CD4-positive, alpha-beta T cell treated with Interleukin-21 for 1 hour (primary cell): ENCODE results near the gene KMT2C.
"Not testable (repeated sequence)": the region's sequence is repeated elsewhere in the genome, so short reads cannot be mapped to it uniquely, and the experiment has no call there.

ENCODE experiments used
- DNase-seq: peaks from one replicate; pipeline ENCODE4 v3.0.0-alpha.2; 2020

The KMT2C gene

GRCh38 chr7:152353281-152353680 lies 82.5 kb downstream of the KMT2C start:
- not testable (repeated sequence) for DNase-seq

GRCh38 chr7:152351747-152352146 lies 84.1 kb downstream of the KMT2C start:
- not testable (repeated sequence) for DNase-seq

- DNase-seq: no peak
Observed at GRCh38 chr7:152351168-152351567, 84.6 kb downstream of the KMT2C start.

DNA sequence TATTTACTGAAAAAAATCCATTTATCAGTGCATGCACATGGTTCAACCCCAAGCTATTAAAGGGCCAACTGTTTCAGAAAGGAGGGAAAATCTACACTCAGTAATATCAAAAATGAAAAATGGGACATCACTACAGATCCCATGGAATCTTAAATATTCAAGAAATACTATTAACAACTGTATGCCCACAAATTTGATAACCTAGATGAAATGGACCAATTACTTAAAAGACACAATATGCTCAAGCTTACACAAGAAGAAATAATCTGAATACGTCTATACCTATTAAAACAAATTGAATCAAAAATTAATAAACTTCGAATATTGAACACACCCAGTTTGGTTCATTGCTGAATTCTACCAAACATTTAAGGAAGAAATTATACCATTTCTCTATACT lies 87.9 kb downstream of the KMT2C start:
- no peak for DNase-seq

- no peak for DNase-seq
Observed at GRCh38 chr7:152344253-152344652, 91.5 kb downstream of the KMT2C start.

- DNase-seq: no peak
Observed at GRCh38 chr7:152342796-152343195, 93.0 kb downstream of the KMT2C start.

GRCh38 chr7:152341914-152342236 lies 93.9 kb downstream of the KMT2C start:
- DNase-seq: no peak

DNA sequence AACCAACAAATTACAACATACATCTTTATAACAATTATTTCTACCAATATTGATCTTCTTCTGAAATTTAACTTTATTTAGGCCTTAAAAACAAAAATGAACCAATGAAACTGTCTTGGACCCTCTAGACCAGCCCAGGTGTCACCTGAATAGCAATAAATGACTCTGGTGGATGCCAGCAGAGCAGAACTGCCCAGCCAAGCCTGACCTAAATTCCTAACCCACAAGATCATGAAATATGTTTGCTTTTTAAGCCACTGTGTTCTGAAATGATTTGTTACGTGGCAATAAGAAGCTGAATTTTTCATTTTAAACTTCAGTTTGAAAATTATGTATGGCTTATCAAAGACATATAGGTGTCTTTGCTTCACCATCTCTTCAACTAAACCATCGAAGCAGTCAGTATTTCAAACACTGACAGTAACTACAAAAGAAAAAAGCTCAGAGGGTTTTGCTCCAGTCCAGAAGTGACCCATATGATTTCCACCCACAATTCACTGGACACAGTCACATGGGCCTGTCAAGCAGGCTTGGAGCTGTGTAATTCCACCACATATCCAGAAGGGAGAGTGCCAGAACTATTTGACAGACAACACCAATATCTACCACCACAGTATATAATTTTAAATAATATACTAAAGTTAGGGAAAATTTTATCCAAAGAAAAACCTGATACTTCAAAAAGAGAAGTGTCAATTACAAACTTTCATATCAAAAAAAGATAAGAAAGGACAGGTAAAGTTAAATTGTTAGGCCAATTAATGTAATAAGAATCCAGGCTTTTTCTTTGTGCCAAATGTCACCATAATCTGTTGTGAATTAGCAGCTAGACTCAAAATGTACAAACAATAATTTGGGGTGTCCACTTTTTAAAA lies 94.5 kb downstream of the KMT2C start:
- DNase-seq: peak; percentile 20

DNA sequence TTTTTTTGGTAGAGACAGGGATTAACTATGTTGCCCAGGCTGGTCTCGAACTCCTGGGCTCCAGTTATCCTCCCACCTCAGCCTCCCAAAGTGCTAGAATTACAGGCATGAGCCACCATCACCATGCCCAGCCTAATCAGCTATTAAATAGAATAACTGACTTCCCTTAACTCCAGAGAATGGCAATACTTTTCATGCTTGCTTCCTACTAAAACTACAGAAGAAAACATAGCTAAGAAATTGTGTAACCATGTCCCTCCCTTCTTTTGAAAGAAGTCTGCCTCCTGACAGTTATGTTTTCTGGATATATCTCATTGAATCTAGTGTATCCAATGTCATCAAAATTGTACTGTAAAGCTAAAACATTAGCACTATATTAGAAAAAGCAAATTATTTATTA lies 95.6 kb downstream of the KMT2C start:
- DNase-seq: no peak

- DNase-seq: no peak
Observed at GRCh38 chr7:152338561-152338960, 97.2 kb downstream of the KMT2C start.

GRCh38 chr7:152336754-152337368 lies 98.9 kb downstream of the KMT2C start:
- DNase-seq: peak; percentile 55

DNA sequence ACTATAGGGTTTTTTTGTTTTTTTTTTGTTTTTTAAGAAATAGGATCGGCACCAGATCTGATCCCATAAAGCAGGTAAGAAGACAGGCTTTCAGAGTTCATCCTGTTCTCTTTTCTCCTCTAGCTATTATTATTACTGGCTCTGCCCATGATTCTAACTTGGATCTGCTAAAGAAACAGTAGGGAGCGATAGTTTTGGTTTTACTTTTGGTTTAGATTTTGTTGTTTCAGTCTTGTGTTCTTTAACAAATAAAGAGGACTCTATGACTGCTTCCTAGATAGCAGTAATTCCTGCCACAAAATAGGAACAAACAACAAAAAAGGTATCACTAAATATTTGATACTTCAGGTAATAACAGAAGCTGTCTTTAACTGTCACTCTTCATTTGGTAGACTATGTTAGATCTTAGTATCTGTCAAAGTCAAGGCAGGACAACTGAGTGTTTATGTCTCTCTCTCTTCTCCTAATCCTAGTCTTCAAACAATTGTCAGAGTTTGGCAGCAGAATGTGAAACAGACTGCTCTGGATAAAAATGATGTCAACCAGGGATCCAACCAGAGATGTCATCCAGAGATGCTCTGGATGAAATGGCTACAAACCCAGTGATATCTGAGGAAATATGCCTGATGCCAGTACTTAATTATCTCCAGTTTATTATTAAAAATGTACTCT lies 99.8 kb downstream of the KMT2C start:
- peak; percentile 30 for DNase-seq

GRCh38 chr7:152333134-152333533 lies 102.7 kb downstream of the KMT2C start:
- no peak for DNase-seq

DNA sequence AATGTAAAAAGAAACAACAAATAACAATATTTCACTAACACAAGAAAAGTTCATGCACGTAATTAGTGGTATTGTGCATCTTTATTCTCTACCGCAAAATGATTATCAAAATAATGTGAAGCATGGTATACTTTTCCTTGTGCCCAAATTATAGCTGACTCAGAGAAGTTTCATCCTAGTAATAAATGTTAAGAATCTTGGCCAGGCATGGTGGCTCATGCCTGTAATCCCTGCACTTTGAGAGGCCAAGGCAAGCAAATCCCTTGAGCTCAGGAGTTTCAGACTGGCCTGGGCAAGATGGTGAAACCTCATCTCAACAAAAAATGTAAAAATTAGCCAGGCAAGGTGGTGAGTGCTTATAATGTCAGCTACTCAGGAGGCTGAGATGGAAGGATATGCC lies 105.0 kb downstream of the KMT2C start:
- no peak for DNase-seq

DNA sequence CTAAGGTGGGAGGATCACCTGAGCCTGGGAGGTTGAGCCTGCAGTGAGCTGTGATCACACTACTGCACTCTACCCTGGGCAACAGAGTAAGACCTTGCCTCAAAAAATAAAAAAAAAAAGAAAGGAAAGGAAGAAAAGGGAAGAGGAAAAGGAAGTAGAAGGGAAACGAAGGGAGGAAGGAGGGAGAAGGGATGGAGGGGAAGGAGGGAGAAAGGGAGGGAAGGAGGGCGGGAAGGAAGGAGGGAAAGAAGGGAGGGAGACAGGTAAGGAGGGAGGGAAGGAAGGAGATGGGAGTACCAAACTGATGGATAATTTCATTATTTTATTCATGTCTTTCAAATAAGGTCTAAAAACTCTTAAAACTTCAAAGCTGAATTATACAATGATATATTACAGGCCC lies 106.3 kb downstream of the KMT2C start:
- no peak for DNase-seq

GRCh38 chr7:152328234-152328633 lies 107.6 kb downstream of the KMT2C start:
- no peak for DNase-seq

DNA sequence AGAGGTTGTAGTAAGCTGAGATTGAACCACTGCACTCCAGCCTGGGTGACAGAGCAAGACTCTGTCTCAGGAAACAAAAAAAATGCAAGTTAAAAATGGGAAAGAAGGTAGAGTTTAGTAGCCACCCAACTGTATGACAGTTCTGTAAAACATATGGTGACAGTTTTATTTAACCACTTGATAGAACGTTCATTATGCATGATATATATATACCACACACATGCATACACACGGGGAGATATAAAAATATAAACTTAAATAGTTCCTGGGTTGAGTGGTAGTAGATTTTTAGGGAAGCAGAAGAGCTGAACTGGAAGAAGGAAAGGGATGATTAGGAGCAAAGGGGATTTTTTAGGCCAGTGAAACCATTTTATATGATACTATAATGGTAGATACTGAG lies 120.0 kb downstream of the KMT2C start:
- no peak for DNase-seq

GRCh38 chr7:152313831-152314604 lies 121.8 kb downstream of the KMT2C start:
- DNase-seq: peak; percentile 47

GRCh38 chr7:152313217-152313616 lies 122.6 kb downstream of the KMT2C start:
- no peak for DNase-seq

DNA sequence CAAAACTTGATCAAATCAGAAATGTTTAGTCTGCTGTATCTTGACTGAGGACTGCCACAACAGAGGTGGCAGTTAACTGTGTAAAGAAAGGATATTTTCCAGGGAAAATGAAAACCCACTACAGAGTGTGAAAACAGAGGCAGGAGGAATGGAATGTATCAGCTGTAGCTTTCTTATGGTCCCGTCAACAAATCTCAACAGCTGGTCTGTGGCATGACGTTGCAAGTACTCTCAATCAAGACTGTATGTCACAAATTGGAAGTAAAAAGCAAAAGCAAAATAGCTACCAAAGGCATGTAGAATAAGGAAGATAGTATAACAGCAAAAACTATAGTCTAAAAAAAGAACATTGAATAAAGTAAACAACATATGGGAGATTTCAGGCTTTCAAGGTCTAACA lies 123.5 kb downstream of the KMT2C start:
- DNase-seq: no peak

- DNase-seq: no peak
Observed at GRCh38 chr7:152307902-152308301, 127.9 kb downstream of the KMT2C start.

DNA sequence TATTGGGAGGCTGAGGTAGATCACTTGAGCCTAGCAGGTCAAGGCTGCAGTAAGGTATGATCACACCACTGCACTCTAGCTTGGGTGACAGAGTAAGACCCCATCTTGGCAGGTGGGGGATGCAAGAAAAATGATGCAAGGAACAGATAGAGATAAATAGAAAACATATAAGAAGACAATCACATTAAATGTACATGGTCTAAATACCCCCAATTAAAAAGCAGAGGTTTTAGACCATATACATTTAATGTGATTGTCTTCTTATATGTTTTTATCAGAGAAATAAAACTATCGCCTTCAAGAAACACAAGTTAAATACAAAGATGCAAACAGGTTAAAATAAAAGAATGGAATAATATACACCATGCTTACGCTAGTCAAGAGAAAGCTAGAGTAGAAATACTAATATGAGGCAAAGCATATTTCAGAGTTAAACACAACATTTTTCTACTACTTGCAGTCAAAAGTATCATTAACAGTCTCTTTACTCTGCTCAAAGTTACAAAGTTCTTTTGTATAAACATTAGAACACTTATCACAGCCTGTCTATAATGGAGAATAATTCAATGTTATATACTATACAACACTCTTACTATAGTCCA lies 136.2 kb downstream of the KMT2C start:
- DNase-seq: not testable (repeated sequence)

GRCh38 chr7:152292897-152293296 lies 142.9 kb downstream of the KMT2C start:
- DNase-seq: no peak
